Measurements from ENCODE around the gene KRCC1. TPM values are rescaled to one million over a fixed set of nuclear protein-coding genes. Genes with fewer than 3 reads are reported as not detected.

The KRCC1 gene
- total RNA-seq, 1 donor from 2014 or later: 33.9 TPM

GRCh38 chr2:88085099-88085498, 29.5 kb upstream of the KRCC1 start:
- Mint-ChIP-seq H3K4me3 (no peak overlapping the region), H3K9me3 (no peaks in the 10 kb centered on the region), H3K27me3 (ENCODE audit: insufficient read depth, low read depth) (peaks cover 6% of the 10 kb centered on the region), H3K4me1 (peaks cover 19% of the 10 kb centered on the region), H3K27ac (no peak overlapping the region), H3K36me3 (no peaks in the 10 kb centered on the region)
- H3K4me3 ChIP-seq: no peak overlapping the region
- peaks cover 4% of the 10 kb centered on the region for H3K4me1 ChIP-seq
- H4K20me1 ChIP-seq (ENCODE audit: low read depth): no peaks in the 10 kb centered on the region
- no peak overlapping the region for H3K27ac ChIP-seq
- no peak overlapping the region for H2AFZ ChIP-seq (replicated peaks)
- H3K4me2 ChIP-seq: no peak overlapping the region
- TF ChIP-seq EZH2phosphoT487 (IDR thresholded peaks at IDR 0.05) (no peak), EZH2 (IDR thresholded peaks at IDR 0.05) (no peak), CTCF (IDR thresholded peaks at IDR 0.05) (no peak)
- no peaks in the 10 kb centered on the region for H3K36me3 ChIP-seq
- H3F3A ChIP-seq (ENCODE audit: low read depth): no peaks in the 10 kb centered on the region
- H3K79me2 ChIP-seq (ENCODE audit: low read depth): no peaks in the 10 kb centered on the region
- no peaks in the 10 kb centered on the region for H3K9me3 ChIP-seq (ENCODE audit: low read depth)
- H3K9ac ChIP-seq: no peak overlapping the region
- H3K27me3 ChIP-seq: no peaks in the 10 kb centered on the region
- no peak for DNase-seq (ENCODE audit: low spot score)

GRCh38 chr2:88082781-88083180, 27.2 kb upstream of the KRCC1 start:
- no peaks in the 10 kb centered on the region for H3K27me3 ChIP-seq
- no peaks in the 10 kb centered on the region for H3K9me3 ChIP-seq (ENCODE audit: low read depth)
- no peaks in the 10 kb centered on the region for H3K36me3 ChIP-seq
- no peaks in the 10 kb centered on the region for H4K20me1 ChIP-seq (ENCODE audit: low read depth)
- no peak for TF ChIP-seq CTCF (IDR thresholded peaks at IDR 0.05)
- no peak for TF ChIP-seq EZH2 (IDR thresholded peaks at IDR 0.05)
- TF ChIP-seq EZH2phosphoT487 (IDR thresholded peaks at IDR 0.05): no peak
- Mint-ChIP-seq H3K27me3 (ENCODE audit: insufficient read depth, low read depth) (peaks cover 2% of the 10 kb centered on the region), H3K4me1 (peaks cover 19% of the 10 kb centered on the region), H3K36me3 (no peaks in the 10 kb centered on the region), H3K27ac (no peak overlapping the region), H3K4me3 (no peak overlapping the region), H3K9me3 (no peaks in the 10 kb centered on the region)
- no peak overlapping the region for H3K9ac ChIP-seq
- H3K27ac ChIP-seq: no peak overlapping the region
- H3K4me1 ChIP-seq: peaks cover 4% of the 10 kb centered on the region
- no peak overlapping the region for H3K4me2 ChIP-seq
- no peak overlapping the region for H2AFZ ChIP-seq (replicated peaks)
- no peaks in the 10 kb centered on the region for H3K79me2 ChIP-seq (ENCODE audit: low read depth)
- H3K4me3 ChIP-seq: no peak overlapping the region
- H3F3A ChIP-seq (ENCODE audit: low read depth): no peaks in the 10 kb centered on the region
- DNase-seq (ENCODE audit: low spot score): no peak

GRCh38 chr2:88081924-88082608, 26.5 kb upstream of the KRCC1 start:
- DNase-seq (ENCODE audit: low spot score): no peak
- peaks cover 4% of the 10 kb centered on the region for H3K4me1 ChIP-seq
- no peak overlapping the region for H3K27ac Mint-ChIP-seq
- H3K4me2 ChIP-seq: no peak overlapping the region
- H3K27me3 ChIP-seq: no peaks in the 10 kb centered on the region
- no peak for TF ChIP-seq EZH2phosphoT487 (IDR thresholded peaks at IDR 0.05)
- no peak for TF ChIP-seq CTCF (IDR thresholded peaks at IDR 0.05)
- peaks cover 2% of the 10 kb centered on the region for H3K27me3 Mint-ChIP-seq (ENCODE audit: insufficient read depth, low read depth)
- no peaks in the 10 kb centered on the region for H3K36me3 ChIP-seq
- no peaks in the 10 kb centered on the region for H4K20me1 ChIP-seq (ENCODE audit: low read depth)
- H3K9me3 ChIP-seq (ENCODE audit: low read depth): no peaks in the 10 kb centered on the region
- H2AFZ ChIP-seq (replicated peaks): no peak overlapping the region
- H3F3A ChIP-seq (ENCODE audit: low read depth): no peaks in the 10 kb centered on the region
- H3K36me3 Mint-ChIP-seq: no peaks in the 10 kb centered on the region
- no peak overlapping the region for H3K4me3 Mint-ChIP-seq
- H3K4me3 ChIP-seq: no peak overlapping the region
- no peak overlapping the region for H3K27ac ChIP-seq
- H3K79me2 ChIP-seq (ENCODE audit: low read depth): no peaks in the 10 kb centered on the region
- H3K4me1 Mint-ChIP-seq: peaks cover 23% of the 10 kb centered on the region
- H3K9me3 Mint-ChIP-seq: no peaks in the 10 kb centered on the region
- H3K9ac ChIP-seq: no peak overlapping the region
